Vagina (tissue), 2 donors: ENCODE results near the gene INTS2. TPM values are rescaled to one million over a fixed set of nuclear protein-coding genes. Genes with fewer than 3 reads are reported as not detected.

ENCODE experiments used
- DNase-seq, 2 donors: peaks; one replicate each; pipeline ENCODE4 v3.0.0-alpha.2; 2017; ENCODE audit errors: extremely low spot score in 2 of 2
- H3K27ac ChIP-seq: fragments of 200-600 bp; sonication (generic); one replicate; pipeline ENCODE4 v1.5.1; 2019
- H3K27me3 ChIP-seq: fragments of 200-600 bp; sonication (generic); one replicate; pipeline ENCODE4 v1.5.1; 2019
- H3K36me3 ChIP-seq, 2 donors: fragments of 200-600 bp; sonication (generic); one replicate each; pipeline ENCODE4 v1.5.1; 2017 to 2019
- H3K4me1 ChIP-seq: fragments of 200-600 bp; sonication (generic); one replicate; pipeline ENCODE4 v1.5.1; 2019
- H3K4me3 ChIP-seq, 2 donors: fragments of 200-600 bp; sonication (generic); 1 replicate in 1 of 2; 2 replicates in 1 of 2; pipeline ENCODE4 v1.5.1; 2016 to 2019
- H3K9me3 ChIP-seq: fragments of 200-600 bp; sonication (generic); one replicate; pipeline ENCODE4 v1.5.1; 2019
- CTCF ChIP-seq, 3 experiments: fragments of 450-650 bp in 2 of 3; fragments of 200-600 bp in 1 of 3; sonication (generic) in 1 of 3; IDR thresholded peaks; one replicate each; pipeline ENCODE4 v1.5.1; 2017 to 2019; ENCODE audit warnings: antibody characterized with exemption in 3 of 3, mild to moderate bottlenecking in 2 of 3, moderate library complexity in 2 of 3
- POLR2A ChIP-seq, 2 donors: fragments of 450-650 bp; IDR thresholded peaks; one replicate each; pipeline ENCODE4 v1.6.1; 2017; ENCODE audit warnings: antibody characterized with exemption in 2 of 2, mild to moderate bottlenecking in 2 of 2, moderate library complexity in 2 of 2
- POLR2AphosphoS5 ChIP-seq, 2 donors: sonication (generic); formaldehyde crosslinking; IDR thresholded peaks; one replicate each; pipeline ENCODE4 v1.9.0; 2017; ENCODE audit warnings: antibody characterized with exemption in 2 of 2, mild to moderate bottlenecking in 2 of 2, low read depth in 1 of 2; ENCODE audit not compliant: insufficient read depth in 1 of 2
- intact Hi-C: fragments of 100-400 bp; cut with DNase I; formaldehyde crosslinking; loops from one replicate; pipeline ENCODE4 v1.15.1; 2023
- total RNA-seq: library from RNA; depleted of rRNA; stranded (reverse); fragments of >200 nt; gene quantifications from one replicate; pipeline ENCODE4 v1.2.3, GENCODE V29; 2016

Gene INTS2
- total RNA-seq, 1 donor from 2014 or later: 12.8 TPM

GRCh38 chr17:61875285-61875684 lies 52.5 kb downstream of the INTS2 start:
- TF ChIP-seq POLR2AphosphoS5 (IDR thresholded peaks at IDR 0.05; ENCODE audit: insufficient read depth in 1 of 2, low read depth in 1 of 2): no peak
- no peak for TF ChIP-seq POLR2A (IDR thresholded peaks at IDR 0.05)
- no peak for TF ChIP-seq CTCF (IDR thresholded peaks at IDR 0.05)
- Histone ChIP-seq H3K9me3 (no peaks in the 10 kb centered on the region), H3K4me3 (no peak overlapping the region), H3K27ac (no peak overlapping the region), H3K36me3 (peaks cover 0 to 47% of the 10 kb centered on the region in 2 donors), H3K27me3 (no peaks in the 10 kb centered on the region), H3K4me1 (no peaks in the 10 kb centered on the region)
- DNase-seq: no peak
- intact Hi-C loops: no loop called here

- Histone ChIP-seq H3K27ac (no peak overlapping the region), H3K27me3 (no peaks in the 10 kb centered on the region), H3K9me3 (no peaks in the 10 kb centered on the region), H3K4me3 (no peak overlapping the region), H3K4me1 (no peaks in the 10 kb centered on the region), H3K36me3 (peaks cover 0 to 48% of the 10 kb centered on the region in 2 donors)
- TF ChIP-seq CTCF (IDR thresholded peaks at IDR 0.05): no peak
- no peak for TF ChIP-seq POLR2A (IDR thresholded peaks at IDR 0.05)
- no peak for TF ChIP-seq POLR2AphosphoS5 (IDR thresholded peaks at IDR 0.05; ENCODE audit: insufficient read depth in 1 of 2, low read depth in 1 of 2)
- DNase-seq: no peak
- intact Hi-C loops: no loop called here
Measured at GRCh38 chr17:61874075-61874474, 53.7 kb downstream of the INTS2 start.

GRCh38 chr17:61872099-61872498 lies 55.7 kb downstream of the INTS2 start:
- Histone ChIP-seq H3K4me1 (no peaks in the 10 kb centered on the region), H3K4me3 (no peak overlapping the region), H3K27me3 (no peaks in the 10 kb centered on the region), H3K9me3 (no peaks in the 10 kb centered on the region), H3K36me3 (peaks cover 0 to 57% of the 10 kb centered on the region in 2 donors), H3K27ac (no peak overlapping the region)
- TF ChIP-seq POLR2AphosphoS5 (IDR thresholded peaks at IDR 0.05; ENCODE audit: insufficient read depth in 1 of 2, low read depth in 1 of 2): no peak
- TF ChIP-seq CTCF (IDR thresholded peaks at IDR 0.05): no peak
- no peak for TF ChIP-seq POLR2A (IDR thresholded peaks at IDR 0.05)
- intact Hi-C loops: no loop called here
- no peak for DNase-seq

- Histone ChIP-seq H3K4me3 (no peak overlapping the region), H3K36me3 (peaks cover 0 to 36% of the 10 kb centered on the region in 2 donors), H3K4me1 (no peaks in the 10 kb centered on the region), H3K27me3 (no peaks in the 10 kb centered on the region), H3K27ac (no peak overlapping the region), H3K9me3 (no peaks in the 10 kb centered on the region)
- TF ChIP-seq POLR2A (IDR thresholded peaks at IDR 0.05) (no peak), CTCF (IDR thresholded peaks at IDR 0.05) (no peak), POLR2AphosphoS5 (IDR thresholded peaks at IDR 0.05; ENCODE audit: insufficient read depth in 1 of 2, low read depth in 1 of 2) (no peak)
- intact Hi-C loops: no loop called here
- no peak for DNase-seq
Measured at GRCh38 chr17:61869138-61869537, 58.6 kb downstream of the INTS2 start.

GRCh38 chr17:61868074-61868473 lies 59.7 kb downstream of the INTS2 start:
- H3K36me3 ChIP-seq: peaks cover 0 to 36% of the 10 kb centered on the region in 2 donors
- H3K27ac ChIP-seq: no peak overlapping the region
- intact Hi-C loops: no loop called here
- no peaks in the 10 kb centered on the region for H3K27me3 ChIP-seq
- no peak overlapping the region for H3K4me3 ChIP-seq
- TF ChIP-seq POLR2A (IDR thresholded peaks at IDR 0.05): no peak
- TF ChIP-seq POLR2AphosphoS5 (IDR thresholded peaks at IDR 0.05; ENCODE audit: insufficient read depth in 1 of 2, low read depth in 1 of 2): no peak
- TF ChIP-seq CTCF (IDR thresholded peaks at IDR 0.05): no peak
- no peaks in the 10 kb centered on the region for H3K9me3 ChIP-seq
- no peaks in the 10 kb centered on the region for H3K4me1 ChIP-seq
- DNase-seq: no peak
